HG03060 (cell line): ENCODE data around the gene KLLN.
"Not testable (repeated sequence)": the region's sequence is repeated elsewhere in the genome, so short reads cannot be mapped to it uniquely, and the experiment has no call there.

Experiments
- ATAC-seq: cut with Tn5 transposase; IDR thresholded peaks from one replicate; pipeline ENCODE4 v1.9.1; 2021; ENCODE audit warnings: low read depth, moderate number of reproducible peaks; ENCODE audit not compliant: unreplicated experiment

The KLLN gene

GRCh38 chr10:87843714-87844113 is 19.6 kb downstream of the KLLN start:
- no peak for ATAC-seq

- ATAC-seq, result no peak
Measured at GRCh38 chr10:87842776-87843497, 20.4 kb downstream of the KLLN start.

GRCh38 chr10:87842220-87842641 is 21.1 kb downstream of the KLLN start:
- ATAC-seq, result no peak

GRCh38 chr10:87841186-87841585 is 22.1 kb downstream of the KLLN start:
- ATAC-seq, result no peak

GRCh38 chr10:87838650-87839049 is 24.7 kb downstream of the KLLN start:
- ATAC-seq, result no peak

GRCh38 chr10:87837445-87837844 is 25.9 kb downstream of the KLLN start:
- ATAC-seq, result no peak

- no peak for ATAC-seq
Measured at GRCh38 chr10:87836098-87836497, 27.2 kb downstream of the KLLN start.

- no peak for ATAC-seq
Measured at GRCh38 chr10:87829986-87830729, 33.2 kb downstream of the KLLN start.

GRCh38 chr10:87829051-87829450 is 34.3 kb downstream of the KLLN start:
- not testable (repeated sequence) for ATAC-seq

GRCh38 chr10:87827681-87828080 is 35.7 kb downstream of the KLLN start:
- no peak for ATAC-seq

GRCh38 chr10:87826653-87827052 is 36.7 kb downstream of the KLLN start:
- ATAC-seq, result no peak

- no peak for ATAC-seq
Measured at GRCh38 chr10:87819289-87819585, 44.1 kb downstream of the KLLN start.

GRCh38 chr10:87818505-87819288 is 44.6 kb downstream of the KLLN start:
- peak; percentile 27 for ATAC-seq

GRCh38 chr10:87817609-87818504 is 45.5 kb downstream of the KLLN start, which contains the start of gene ATAD1:
ATAD1 (minus strand) TSS chr10:87818226; CDS start chr10:87814599, 3,627 bp downstream.
- ATAC-seq, result peak; percentile 52

GRCh38 chr10:87816898-87817608 is 46.3 kb downstream of the KLLN start:
- ATAC-seq, result no peak

- ATAC-seq, result no peak
Measured at GRCh38 chr10:87816163-87816897, 47.0 kb downstream of the KLLN start.
